GM10847 (cell line): ENCODE data around the gene PAK1.

Experiments used
- POLR2A ChIP-seq: IDR thresholded peaks from 2 replicates; pipeline ENCODE4 v1.6.1; 2011; ENCODE audit not compliant: insufficient read length; ENCODE audit errors: extremely low read depth

The PAK1 gene

DNA sequence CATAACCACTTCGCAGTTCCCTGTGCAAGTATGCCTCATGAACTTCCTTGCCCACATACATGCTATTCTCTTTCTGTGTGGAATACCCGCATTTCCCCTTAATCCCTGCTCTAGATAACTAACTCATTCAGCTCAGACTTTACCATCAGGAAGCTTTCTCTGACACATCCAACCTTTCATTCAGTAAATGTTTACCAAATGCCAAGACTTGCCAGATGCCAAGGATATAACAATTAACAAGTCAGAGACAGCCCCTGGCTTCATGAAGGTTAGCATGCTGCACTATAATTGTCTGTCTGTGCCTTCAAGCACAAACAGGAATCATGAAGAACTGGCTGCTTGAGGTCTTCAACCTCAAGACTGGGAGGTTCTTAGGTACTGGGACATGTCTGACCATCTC is 101.2 kb downstream of the PAK1 start:
- no peak for TF ChIP-seq POLR2A

DNA sequence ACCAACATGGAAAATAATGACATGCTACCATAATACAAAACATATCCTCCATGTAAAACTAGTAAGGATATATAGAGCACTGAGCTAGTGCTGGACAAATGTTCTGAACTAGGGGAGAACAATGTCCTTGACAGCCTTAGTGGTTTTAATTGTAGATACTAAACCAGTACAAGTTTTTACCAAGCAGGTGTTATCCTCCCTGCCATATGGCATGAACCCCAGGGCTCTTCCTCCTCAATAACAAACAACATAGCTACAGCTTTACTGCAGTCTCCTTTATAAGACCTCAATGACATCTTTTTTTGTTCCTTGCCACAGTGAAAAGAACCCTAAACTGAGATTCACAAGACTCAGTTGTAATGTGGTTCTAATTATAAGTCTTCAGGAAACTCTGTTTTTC is 102.2 kb downstream of the PAK1 start:
- TF ChIP-seq POLR2A, result no peak

DNA sequence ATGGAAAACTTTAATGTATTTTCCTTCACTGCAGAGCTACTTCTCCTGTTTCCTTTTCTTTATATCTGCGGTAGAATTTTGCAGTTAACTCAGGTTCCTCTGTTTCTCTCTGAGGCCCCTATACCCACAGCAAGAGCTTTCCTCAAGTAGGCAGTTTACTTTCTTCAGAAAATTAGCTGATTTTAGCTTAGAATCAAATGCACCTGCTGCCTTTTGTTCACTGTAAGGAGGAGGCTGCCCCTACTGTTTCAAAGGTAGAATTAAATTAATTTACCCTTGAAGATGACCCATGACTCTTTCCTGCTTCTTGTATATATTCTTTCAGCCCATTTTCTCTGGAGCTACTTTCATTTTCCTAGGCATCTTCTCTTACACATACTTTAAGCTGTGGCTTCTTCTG is 103.7 kb downstream of the PAK1 start:
- TF ChIP-seq POLR2A, result no peak

DNA sequence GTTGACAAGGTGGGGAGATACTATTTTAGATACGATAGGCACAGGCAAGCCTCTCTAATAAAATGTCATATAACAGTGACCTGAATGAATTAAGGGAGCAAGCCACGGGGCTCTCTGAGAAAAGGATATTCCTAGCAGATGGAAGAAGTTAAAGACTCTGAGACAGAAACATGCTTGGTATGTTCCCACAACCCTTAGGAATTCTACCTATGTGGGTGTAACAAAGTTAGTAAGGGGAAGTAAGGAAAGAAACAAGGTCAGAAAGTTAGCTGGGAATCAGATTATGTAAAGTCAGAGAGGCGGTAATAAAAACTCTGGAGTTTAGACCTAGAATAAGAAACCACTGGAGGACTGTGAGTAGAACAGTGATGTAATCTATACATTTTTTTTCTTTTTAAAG is 112.7 kb downstream of the PAK1 start:
- no peak for TF ChIP-seq POLR2A

DNA sequence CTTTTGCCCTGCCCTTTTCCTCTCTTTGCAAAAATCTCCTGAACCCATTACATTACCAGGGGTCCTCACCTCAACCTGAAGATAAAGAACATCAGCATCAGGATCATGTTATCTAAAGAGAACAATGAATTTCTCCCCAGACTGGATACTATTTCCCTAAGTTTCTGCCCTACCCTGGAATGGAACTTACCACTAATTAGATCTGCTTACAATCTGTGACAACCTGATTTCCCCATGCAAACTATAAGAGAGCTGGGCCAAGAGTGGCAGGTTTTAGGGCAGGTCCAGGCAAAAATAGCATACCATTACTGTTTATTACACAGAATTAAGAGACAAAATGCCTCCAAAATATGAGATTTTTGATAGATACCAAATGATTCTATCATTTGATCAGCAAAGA is 114.4 kb downstream of the PAK1 start:
- no peak for TF ChIP-seq POLR2A

DNA sequence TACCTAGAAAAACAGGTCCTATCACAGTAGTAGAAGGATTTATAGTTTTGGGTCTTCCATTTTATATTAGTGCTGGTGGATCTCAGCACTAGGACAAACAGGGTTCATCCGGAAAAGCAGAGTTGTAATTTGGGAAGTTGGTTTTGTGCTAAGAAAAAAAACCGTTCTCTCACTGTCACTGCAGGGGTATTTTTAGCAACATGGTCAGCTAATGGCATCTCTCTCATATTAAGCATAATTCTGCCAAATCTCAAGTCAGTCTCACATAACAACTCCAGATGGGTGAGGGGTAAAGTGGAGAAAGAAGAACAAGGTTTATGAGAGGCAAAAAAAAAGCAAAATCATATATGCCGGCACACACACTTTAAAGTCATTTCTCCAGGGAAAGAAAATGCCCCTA is 120.8 kb downstream of the PAK1 start:
- TF ChIP-seq POLR2A, result no peak

DNA sequence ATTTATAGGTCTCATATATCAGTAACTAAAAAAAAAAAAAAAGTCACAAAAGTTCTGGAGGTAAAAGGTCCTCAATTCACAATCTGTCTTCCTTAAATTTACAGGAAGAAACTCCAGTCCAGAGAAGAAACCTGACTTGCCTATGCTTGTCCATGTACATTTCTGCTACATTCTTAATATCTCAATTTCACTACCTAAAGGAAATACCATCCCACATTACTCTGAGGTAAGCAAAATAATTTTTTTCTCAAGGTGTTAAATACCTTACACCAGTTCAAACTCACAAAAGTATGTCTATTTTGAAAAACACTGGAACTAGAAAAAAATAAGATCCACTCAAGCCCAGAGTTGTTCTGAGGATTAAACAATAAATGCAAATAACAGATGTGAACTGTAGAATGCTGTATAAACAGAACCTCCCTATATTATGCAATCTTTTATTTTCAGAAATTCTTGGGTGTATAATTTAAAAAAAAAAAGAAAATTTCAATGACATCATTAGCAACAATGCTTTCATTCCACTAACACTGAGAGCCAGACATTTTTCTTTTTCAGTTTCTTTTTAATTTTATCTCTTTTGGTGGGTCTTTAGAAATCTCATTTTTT is 122.5 kb downstream of the PAK1 start:
- no peak for TF ChIP-seq POLR2A

DNA sequence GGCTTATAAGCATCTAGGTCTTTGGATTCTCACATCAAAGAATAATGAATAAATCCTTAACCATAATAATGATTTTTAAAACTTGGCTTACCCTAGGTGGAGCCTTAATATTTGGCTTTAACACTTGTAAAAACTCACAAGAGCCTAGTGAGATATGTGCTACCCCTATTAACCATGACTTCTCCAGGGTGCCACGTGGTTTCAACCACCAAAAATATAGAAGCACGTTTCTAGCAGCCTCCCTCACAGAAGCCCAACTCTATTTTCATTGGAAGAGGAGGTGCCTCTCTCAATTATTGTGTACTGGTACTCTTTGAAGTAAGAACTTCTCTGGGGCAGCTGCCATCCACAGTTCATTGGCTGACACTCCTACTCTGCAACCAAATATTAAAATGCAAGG is 125.9 kb downstream of the PAK1 start:
- TF ChIP-seq POLR2A, result no peak

DNA sequence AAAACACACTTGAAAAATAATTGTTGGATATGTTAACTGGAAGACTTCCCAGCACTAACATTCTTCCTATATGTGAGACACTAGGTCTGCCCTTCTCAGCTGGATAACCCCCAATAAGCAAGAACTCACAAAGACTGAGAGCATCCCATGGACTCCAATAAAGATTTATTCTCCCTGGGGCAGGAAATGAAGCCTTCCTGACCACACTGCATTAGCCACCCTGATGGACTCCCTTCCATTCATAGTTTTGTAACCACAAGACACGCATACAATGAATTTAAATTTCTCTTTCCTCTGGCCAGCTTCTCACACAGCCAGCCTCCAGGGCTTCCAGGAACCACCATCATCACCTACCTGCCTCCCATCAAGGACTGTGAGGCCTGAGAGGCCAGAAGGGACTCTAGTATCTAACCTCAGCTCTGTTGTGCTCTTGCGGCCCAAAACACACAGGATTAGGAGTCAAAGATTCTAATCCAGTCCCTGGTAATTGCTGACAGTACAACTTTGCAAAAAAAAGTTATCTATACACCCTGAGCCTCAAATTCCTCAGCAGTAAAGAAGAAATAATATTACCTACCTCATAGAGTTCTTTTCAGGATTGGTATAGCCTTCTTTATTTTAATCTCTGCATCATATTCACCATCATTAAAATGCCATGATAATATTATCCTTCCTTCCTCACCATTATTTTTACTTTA is 126.8 kb downstream of the PAK1 start:
- no peak for TF ChIP-seq POLR2A

DNA sequence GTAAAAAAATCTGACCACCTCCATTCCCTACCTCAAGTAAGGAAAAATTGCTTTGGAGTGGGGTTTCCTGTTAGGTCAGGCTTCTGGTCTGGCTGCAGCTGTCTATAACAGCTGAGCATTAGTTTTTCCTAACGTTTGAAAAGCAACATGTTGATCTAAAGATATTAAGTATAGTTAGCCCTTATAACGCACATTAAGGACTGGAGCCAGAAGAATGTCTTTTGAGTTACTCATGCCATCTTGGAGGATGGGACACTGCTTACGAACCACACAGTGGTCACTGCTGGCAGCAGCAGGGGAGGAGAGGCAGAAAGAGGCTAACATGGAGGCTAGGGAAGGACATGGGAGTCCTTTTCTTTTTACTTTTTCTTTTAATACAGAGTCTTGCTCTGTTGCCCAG is 128.3 kb downstream of the PAK1 start:
- TF ChIP-seq POLR2A, result no peak

DNA sequence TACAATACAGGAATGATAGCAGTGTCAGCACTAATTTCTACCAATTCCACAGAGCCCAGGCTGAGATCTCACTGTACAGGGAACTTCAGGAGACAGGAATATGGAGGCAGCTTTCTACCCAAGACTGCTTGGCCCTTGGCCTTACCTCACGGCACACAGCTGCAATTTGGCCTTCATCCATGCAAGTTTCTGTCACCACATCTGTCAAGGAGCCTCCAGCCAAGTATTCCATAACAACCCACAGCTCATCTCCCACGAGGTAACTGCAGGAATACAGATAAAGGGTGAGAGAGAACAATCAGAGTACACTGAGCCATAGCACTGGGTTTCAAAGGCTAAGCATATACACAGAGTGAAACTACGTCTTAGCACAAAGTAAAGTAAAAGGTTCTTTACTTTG is 133.4 kb downstream of the PAK1 start:
- TF ChIP-seq POLR2A, result no peak

DNA sequence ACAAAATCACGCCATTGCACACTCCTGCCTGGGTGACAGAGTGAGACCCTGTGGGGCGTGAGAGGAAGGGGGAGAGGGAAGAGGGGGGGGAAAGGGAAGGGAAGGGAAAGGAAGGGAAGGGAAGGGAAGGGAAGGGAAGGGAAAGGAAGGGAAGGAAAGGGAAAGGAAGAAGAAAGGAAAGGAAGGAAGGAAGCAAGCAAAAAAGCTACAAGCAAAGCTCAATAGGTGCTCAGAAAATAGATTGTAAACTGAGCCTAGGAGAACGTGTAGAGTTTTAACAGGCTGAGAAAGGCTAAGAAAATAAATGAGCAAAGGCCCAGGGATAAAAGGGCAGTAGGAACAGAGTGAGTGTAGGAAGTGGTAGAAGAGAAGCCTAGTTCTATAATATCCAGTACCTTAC is 141.6 kb downstream of the PAK1 start:
- no peak for TF ChIP-seq POLR2A

DNA sequence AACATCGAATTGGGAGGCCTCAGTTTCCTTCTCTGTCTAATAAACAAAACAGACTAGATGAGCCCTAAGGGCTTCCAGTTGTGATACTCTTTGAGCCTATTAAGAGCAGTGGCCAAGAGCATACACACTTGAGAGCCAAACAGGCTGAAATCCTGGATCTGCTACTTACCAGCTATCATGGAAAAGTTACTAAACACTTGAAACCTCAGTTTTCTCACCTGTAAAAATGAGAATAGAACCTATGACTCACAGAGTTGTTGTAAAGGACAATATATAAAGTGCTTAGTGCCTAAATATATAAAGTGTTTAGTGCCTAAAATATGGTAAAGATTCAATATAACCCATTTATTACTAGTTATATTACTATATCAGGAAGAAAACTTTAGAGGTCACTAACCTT is 148.7 kb downstream of the PAK1 start:
- no peak for TF ChIP-seq POLR2A

DNA sequence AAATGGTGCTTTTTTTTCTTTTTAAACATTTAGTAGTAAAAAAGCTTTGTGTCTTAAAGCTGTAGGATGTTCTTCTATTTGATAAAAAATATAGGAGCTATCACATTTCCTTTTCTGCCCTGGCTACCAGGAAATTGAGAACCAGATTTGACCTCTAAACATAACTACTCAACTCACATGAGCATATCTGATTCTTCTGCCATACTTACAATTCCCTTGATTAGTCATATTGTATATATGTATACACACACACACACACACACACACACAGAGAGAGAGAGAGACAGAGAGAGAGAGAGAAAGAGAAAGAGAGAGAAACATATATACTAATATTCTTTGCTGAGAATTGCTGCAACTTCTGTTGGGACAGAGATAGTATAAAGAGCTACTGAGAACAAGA is 149.4 kb downstream of the PAK1 start:
- no peak for TF ChIP-seq POLR2A

DNA sequence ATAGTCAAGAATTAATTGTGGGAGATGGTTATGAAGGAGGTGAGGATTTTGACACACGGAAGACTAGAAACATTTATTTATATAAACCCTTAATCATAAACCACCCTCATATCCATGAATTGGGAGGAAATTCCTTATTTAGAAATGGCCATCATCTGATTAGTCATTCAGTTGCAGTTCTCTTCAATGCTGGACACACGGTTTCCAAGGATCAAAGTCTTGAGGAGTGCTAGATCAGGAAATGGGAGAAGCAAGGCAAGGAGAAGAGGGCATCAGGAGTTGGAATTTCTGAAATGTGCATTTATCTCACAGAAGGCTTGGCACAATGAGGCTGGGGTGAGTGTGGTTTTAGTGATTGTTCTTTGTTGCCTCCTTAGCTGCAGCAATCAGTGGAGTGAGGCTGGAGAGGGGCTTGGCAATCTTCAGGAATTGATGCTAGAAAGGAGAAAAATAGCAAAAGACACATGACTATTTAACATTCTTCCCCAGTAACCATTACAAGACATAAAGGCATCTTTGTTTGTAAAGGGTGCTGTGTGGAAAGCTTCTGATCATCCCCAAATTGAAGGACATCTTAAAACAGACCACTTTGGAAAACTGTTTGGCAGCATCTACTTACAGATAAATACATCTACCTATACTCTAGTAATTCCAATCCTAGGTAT is 150.8 kb downstream of the PAK1 start:
- TF ChIP-seq POLR2A, result no peak

DNA sequence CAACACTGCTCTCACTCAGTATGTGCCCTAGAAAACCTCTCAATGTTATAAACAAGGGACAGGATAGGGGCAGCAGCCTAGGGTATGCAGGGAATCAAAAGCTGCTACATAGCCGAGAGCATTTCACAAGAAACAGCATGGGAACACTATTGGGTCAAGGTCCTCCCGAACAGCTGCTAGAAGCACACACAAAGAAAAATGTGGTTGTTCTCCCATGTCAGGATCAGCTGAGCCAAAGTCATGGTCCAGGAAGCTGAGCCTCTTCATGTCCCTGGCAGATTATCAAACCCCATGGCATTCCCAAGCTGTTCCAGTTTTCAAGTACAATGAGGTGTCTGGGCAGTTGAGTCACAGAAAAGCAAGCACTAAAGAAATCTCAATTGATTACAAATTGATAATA is 151.4 kb downstream of the PAK1 start:
- no peak for TF ChIP-seq POLR2A

DNA sequence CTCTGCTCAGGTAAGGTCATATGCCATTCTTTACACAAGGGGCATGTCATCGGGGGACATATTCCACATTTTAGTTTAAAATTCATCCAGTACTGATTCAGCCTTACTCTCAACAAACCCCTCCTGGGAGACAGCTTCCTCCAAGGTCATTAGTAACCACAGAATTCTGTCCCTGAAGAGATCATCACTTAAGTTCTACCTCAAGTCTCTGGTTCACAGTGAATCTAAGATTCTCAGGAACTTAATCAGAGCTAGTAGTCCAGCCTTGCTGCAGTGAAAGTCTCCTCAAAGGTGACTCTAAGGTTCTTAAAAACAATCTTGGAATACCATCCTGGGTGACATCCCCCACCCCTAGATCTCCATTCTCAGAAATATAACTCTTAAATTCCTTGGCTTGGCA is 153.5 kb downstream of the PAK1 start:
- no peak for TF ChIP-seq POLR2A
